Astrocyte (in vitro differentiated cells and primary cell): Measurements from ENCODE around the gene CYTH4. TPM values are rescaled to one million over a fixed set of nuclear protein-coding genes. Genes with fewer than 3 reads are reported as not detected.

ENCODE experiments used
- DNase-seq: peaks from one replicate; pipeline ENCODE4 v3.0.0-alpha.2; 2010; ENCODE audit warnings: low read depth
- FAIRE-seq: peaks from 2 replicates; lab custom pipeline; 2011; peaks lifted over from hg19 to GRCh38; lab: Jason Lieb, UNC
- H2AFZ ChIP-seq: 2 replicates; pipeline ENCODE4 v1.6.0; 2012; ENCODE audit warnings: low read depth, low read length, inconsistent platforms
- H3K27ac ChIP-seq: 2 replicates; pipeline ENCODE4 v1.5.1; 2011; ENCODE audit warnings: low read depth, low read length, inconsistent platforms
- H3K27me3 ChIP-seq: 2 replicates; pipeline ENCODE4 v1.6.0; 2011; ENCODE audit warnings: low read length, inconsistent platforms; ENCODE audit not compliant: insufficient read depth
- H3K36me3 ChIP-seq: 2 replicates; pipeline ENCODE4 v1.5.1; 2011; ENCODE audit warnings: low read length, inconsistent platforms; ENCODE audit not compliant: insufficient read depth
- H3K4me1 ChIP-seq: 2 replicates; pipeline ENCODE4 v1.5.1; 2011; ENCODE audit warnings: low read length, inconsistent platforms; ENCODE audit not compliant: insufficient read depth
- H3K4me2 ChIP-seq: 2 replicates; pipeline ENCODE4 v1.6.0; 2012; ENCODE audit warnings: low read length, inconsistent platforms
- H3K4me3 ChIP-seq: 2 replicates; pipeline ENCODE4 v1.5.1; 2011; ENCODE audit warnings: low read depth, mild to moderate bottlenecking, low read length, inconsistent platforms; ENCODE audit not compliant: insufficient read depth
- H3K79me2 ChIP-seq: 2 replicates; pipeline ENCODE4 v1.6.0; 2012; ENCODE audit warnings: mild to moderate bottlenecking, low read length, inconsistent platforms; ENCODE audit not compliant: insufficient read depth
- H3K9ac ChIP-seq: 2 replicates; pipeline ENCODE4 v1.6.0; 2012; ENCODE audit warnings: mild to moderate bottlenecking, low read length, inconsistent platforms
- H3K9me3 ChIP-seq: 2 replicates; pipeline ENCODE4 v1.5.1; 2012; ENCODE audit warnings: low read depth, mild to moderate bottlenecking, low read length, inconsistent platforms; ENCODE audit not compliant: insufficient read depth
- H4K20me1 ChIP-seq: 2 replicates; pipeline ENCODE4 v1.6.0; 2012; ENCODE audit warnings: low read length, inconsistent platforms; ENCODE audit not compliant: insufficient read depth
- H3K27ac Mint-ChIP-seq: one replicate; pipeline ENCODE4 v1.8.0; 2021; ENCODE audit warnings: mild to moderate bottlenecking, mixed read lengths; ENCODE audit not compliant: unreplicated experiment
- H3K27me3 Mint-ChIP-seq: one replicate; pipeline ENCODE4 v1.8.0; 2021; ENCODE audit warnings: low read depth, mixed read lengths; ENCODE audit not compliant: unreplicated experiment
- H3K36me3 Mint-ChIP-seq: one replicate; pipeline ENCODE4 v1.8.0; 2021; ENCODE audit warnings: low read depth, mixed read lengths; ENCODE audit not compliant: unreplicated experiment
- H3K4me1 Mint-ChIP-seq: one replicate; pipeline ENCODE4 v1.8.0; 2021; ENCODE audit warnings: low read depth, mixed read lengths; ENCODE audit not compliant: unreplicated experiment
- H3K4me3 Mint-ChIP-seq: one replicate; pipeline ENCODE4 v1.8.0; 2021; ENCODE audit warnings: mild to moderate bottlenecking, moderate library complexity, mixed read lengths; ENCODE audit not compliant: unreplicated experiment
- H3K9me3 Mint-ChIP-seq: one replicate; pipeline ENCODE4 v1.8.0; 2021; ENCODE audit warnings: mild to moderate bottlenecking, mixed read lengths; ENCODE audit not compliant: unreplicated experiment
- EZH2 ChIP-seq: IDR thresholded peaks from 2 replicates; pipeline ENCODE4 v1.6.1; 2012; ENCODE audit warnings: mild to moderate bottlenecking, low read length, inconsistent platforms; ENCODE audit not compliant: insufficient read depth
- total RNA-seq: library from RNA; stranded (reverse); gene quantifications from 2 replicates; pipeline ENCODE4 v1.2.1, GENCODE V29; 2021
- TF ChIP-seq, protein P1 (sequence below): IDR thresholded peaks from 2 replicates; pipeline ENCODE4 v1.5.1; 2011; ENCODE audit warnings: low read depth, mild to moderate bottlenecking, inconsistent platforms, low read length, moderate library complexity; ENCODE audit not compliant: insufficient read depth

CYTH4 gene
- total RNA-seq, 1 donor from 2014 or later, result not detected

DNA sequence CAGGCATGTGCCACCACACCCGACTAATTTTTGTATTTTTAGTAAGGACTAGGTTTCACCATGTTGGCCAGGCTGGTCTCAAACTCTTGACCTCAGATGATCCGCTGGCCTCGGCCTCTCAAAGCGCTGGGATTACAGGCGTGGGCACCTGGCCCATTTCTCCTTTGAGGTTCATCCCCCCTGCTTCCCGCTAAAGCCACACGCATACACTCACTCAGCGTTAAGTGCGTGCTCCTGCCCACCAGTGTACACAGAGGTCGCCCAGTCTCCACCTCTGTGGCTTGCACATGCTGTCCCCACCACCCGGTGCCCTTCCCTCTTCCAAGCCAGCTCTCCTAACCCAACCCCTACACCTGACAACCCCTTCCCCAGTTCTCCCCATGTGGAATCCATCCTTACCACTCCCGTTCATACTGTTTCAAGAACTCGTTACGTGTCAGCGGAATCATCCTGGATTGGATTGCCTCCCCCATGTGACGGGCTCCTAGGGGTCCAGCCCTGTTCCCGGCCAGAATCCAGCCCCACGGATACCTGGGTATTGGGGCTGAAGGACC, 15.7 kb upstream of the CYTH4 start:
- H3K4me3 ChIP-seq, result peak overlapping the region; percentile 41
- peaks cover 2% of the 10 kb centered on the region for H3K4me1 Mint-ChIP-seq
- peak overlapping the region; percentile 53 for H2AFZ ChIP-seq
- peaks cover 15% of the 10 kb centered on the region for H3K9me3 ChIP-seq
- peaks cover 8% of the 10 kb centered on the region for H3K4me1 ChIP-seq
- H3K36me3 Mint-ChIP-seq, result no peaks in the 10 kb centered on the region
- peak overlapping the region; percentile 52 for H3K9ac ChIP-seq
- FAIRE-seq, result no peak
- H3K27me3 ChIP-seq, result no peaks in the 10 kb centered on the region
- no peak overlapping the region for H3K27ac ChIP-seq
- no peak for DNase-seq
- peak overlapping the region; percentile 79 for H3K4me2 ChIP-seq
- no peaks in the 10 kb centered on the region for H4K20me1 ChIP-seq
- no peaks in the 10 kb centered on the region for H3K79me2 ChIP-seq
- TF ChIP-seq, protein P1, sequence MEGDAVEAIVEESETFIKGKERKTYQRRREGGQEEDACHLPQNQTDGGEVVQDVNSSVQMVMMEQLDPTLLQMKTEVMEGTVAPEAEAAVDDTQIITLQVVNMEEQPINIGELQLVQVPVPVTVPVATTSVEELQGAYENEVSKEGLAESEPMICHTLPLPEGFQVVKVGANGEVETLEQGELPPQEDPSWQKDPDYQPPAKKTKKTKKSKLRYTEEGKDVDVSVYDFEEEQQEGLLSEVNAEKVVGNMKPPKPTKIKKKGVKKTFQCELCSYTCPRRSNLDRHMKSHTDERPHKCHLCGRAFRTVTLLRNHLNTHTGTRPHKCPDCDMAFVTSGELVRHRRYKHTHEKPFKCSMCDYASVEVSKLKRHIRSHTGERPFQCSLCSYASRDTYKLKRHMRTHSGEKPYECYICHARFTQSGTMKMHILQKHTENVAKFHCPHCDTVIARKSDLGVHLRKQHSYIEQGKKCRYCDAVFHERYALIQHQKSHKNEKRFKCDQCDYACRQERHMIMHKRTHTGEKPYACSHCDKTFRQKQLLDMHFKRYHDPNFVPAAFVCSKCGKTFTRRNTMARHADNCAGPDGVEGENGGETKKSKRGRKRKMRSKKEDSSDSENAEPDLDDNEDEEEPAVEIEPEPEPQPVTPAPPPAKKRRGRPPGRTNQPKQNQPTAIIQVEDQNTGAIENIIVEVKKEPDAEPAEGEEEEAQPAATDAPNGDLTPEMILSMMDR, result no peak
- no peak for TF ChIP-seq EZH2
- no peak overlapping the region for H3K4me3 Mint-ChIP-seq
- H3K9me3 Mint-ChIP-seq, result peaks cover 22% of the 10 kb centered on the region
- H3K27me3 Mint-ChIP-seq, result peaks cover 24% of the 10 kb centered on the region
- H3K27ac Mint-ChIP-seq, result no peak overlapping the region
- H3K36me3 ChIP-seq, result no peaks in the 10 kb centered on the region

DNA sequence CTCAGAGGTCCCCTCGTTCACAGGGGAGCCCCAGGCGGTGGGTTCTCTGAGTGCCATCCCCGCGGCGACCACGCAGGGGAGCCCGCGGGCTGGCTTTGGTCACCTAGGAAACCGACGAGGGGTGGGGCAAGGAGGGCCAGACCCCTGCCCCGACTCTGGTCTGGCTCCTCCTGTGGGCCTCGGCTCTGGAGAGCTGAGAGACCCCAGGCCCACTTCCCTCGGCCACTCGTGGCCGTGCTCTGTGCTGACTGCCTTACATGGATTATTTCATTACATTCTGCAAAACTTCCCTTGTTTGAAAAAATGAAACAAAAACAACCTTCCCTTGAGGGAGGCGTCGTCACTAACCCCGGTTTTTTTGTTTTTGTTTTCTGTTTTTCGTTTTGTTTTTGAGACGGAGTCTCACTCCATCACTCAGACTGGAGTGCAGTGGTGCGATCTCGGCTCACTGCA, 15.1 kb upstream of the CYTH4 start:
- Histone ChIP-seq H3K4me2 (peak overlapping the region; percentile 79), H3K4me3 (peak overlapping the region; percentile 41), H3K9ac (peak overlapping the region; percentile 52), H2AFZ (peak overlapping the region; percentile 53), H3K27ac (no peak overlapping the region), H3K27me3 (no peaks in the 10 kb centered on the region), H3K79me2 (no peaks in the 10 kb centered on the region), H4K20me1 (no peaks in the 10 kb centered on the region), H3K36me3 (no peaks in the 10 kb centered on the region), H3K4me1 (peaks cover 8% of the 10 kb centered on the region), H3K9me3 (peaks cover 15% of the 10 kb centered on the region)
- Mint-ChIP-seq H3K27ac (peak overlapping the region; percentile 66), H3K36me3 (no peaks in the 10 kb centered on the region), H3K9me3 (peaks cover 20% of the 10 kb centered on the region), H3K4me3 (no peak overlapping the region), H3K4me1 (peaks cover 2% of the 10 kb centered on the region), H3K27me3 (peaks cover 24% of the 10 kb centered on the region)
- TF ChIP-seq, protein P1, result peak; percentile 48
- no peak for TF ChIP-seq EZH2
- FAIRE-seq (no peak), DNase-seq (no peak)

DNA sequence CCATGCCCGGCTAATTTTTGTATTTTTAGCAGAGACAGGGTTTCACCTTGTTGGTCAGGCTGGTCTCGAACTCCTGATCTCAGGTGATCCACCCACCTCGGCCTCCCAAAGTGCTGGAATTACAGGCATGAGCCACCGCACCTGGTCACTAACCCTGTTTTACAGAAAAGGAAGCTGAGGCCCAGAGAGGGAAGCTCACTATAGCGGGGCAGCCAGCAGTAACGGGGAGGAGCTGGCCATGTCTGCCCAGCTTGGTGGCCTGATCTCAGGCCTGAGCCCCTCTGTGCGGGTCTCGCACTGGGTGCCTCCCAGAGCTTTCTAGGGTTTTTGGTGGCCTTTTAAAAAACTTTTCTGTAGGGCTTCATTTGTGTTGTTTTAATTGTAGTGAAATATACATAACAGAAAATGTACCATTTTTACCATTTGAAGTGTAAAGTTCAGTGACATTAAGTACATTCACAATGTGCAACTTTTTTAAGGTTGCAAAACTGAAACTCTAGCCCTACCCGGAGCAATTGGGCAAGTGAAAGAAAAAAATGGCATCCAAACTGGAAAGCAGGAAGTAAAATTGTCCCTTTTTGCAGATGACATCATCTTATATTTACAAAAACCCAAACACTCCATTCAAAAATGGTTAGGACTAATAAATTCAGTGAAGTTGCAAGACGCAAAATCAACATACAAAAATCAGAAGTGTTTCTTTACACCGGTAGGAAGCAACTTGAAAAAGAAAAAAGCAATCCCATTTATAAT, 14.5 kb upstream of the CYTH4 start:
- no peak for TF ChIP-seq EZH2
- TF ChIP-seq, protein P1, result no peak
- no peak overlapping the region for H3K9ac ChIP-seq
- DNase-seq, result no peak
- no peaks in the 10 kb centered on the region for H3K36me3 ChIP-seq
- no peak overlapping the region for H3K4me3 ChIP-seq
- Mint-ChIP-seq H3K4me1 (peaks cover 2% of the 10 kb centered on the region), H3K9me3 (peaks cover 20% of the 10 kb centered on the region), H3K27me3 (peaks cover 17% of the 10 kb centered on the region), H3K27ac (no peak overlapping the region), H3K4me3 (no peak overlapping the region), H3K36me3 (no peaks in the 10 kb centered on the region)
- no peaks in the 10 kb centered on the region for H3K27me3 ChIP-seq
- peaks cover 15% of the 10 kb centered on the region for H3K9me3 ChIP-seq
- peaks cover 9% of the 10 kb centered on the region for H3K4me1 ChIP-seq
- H3K4me2 ChIP-seq, result peak overlapping the region; percentile 79
- H3K79me2 ChIP-seq, result no peaks in the 10 kb centered on the region
- no peak overlapping the region for H2AFZ ChIP-seq
- no peak overlapping the region for H3K27ac ChIP-seq
- FAIRE-seq, result no peak
- no peaks in the 10 kb centered on the region for H4K20me1 ChIP-seq
